Stimulated activated CD4-positive, alpha-beta T cell treated with anti-CD3 and anti-CD28 coated beads, Interleukin-12 subunit alpha, Interleukin-12 subunit beta, amount 100 ng/mL, for 48 hours (primary cell): ENCODE data around the gene GNB3.

Experiments used
- DNase-seq, 3 donors: peaks; one replicate each; pipeline ENCODE4 v3.0.0-alpha.2; 2020; ENCODE audit warnings: low read depth in 2 of 3, low spot score in 1 of 3

Gene GNB3

GRCh38 chr12:6836851-6837250 is 3.9 kb upstream of the GNB3 start:
- no peak for DNase-seq

GRCh38 chr12:6837370-6838060 is 3.2 kb upstream of the GNB3 start:
- no peak for DNase-seq

- DNase-seq, result no peak
Measured at GRCh38 chr12:6838854-6839253, 1.9 kb upstream of the GNB3 start.

- no peak for DNase-seq
Measured at GRCh38 chr12:6839482-6840201, 1.1 kb upstream of the GNB3 start.

- DNase-seq, result no peak
Measured at GRCh38 chr12:6840330-6840729, 395 bp upstream of the GNB3 start.

- DNase-seq, result no peak
Measured at GRCh38 chr12:6842075-6842474, 1.4 kb downstream of the GNB3 start.

GRCh38 chr12:6843118-6843902 is 2.6 kb downstream of the GNB3 start:
- DNase-seq, result no peak

- DNase-seq, result no peak
Measured at GRCh38 chr12:6845395-6845794, 4.7 kb downstream of the GNB3 start.

GRCh38 chr12:6846316-6846869 is 5.7 kb downstream of the GNB3 start:
- no peak for DNase-seq

GRCh38 chr12:6847676-6848075 is 7.0 kb downstream of the GNB3 start:
- no peak for DNase-seq

GRCh38 chr12:6849427-6849826 is 8.7 kb downstream of the GNB3 start:
- no peak for DNase-seq

GRCh38 chr12:6849976-6850560 is 9.3 kb downstream of the GNB3 start:
- no peak for DNase-seq

- DNase-seq, result no peak
Measured at GRCh38 chr12:6850796-6851152, 10.0 kb downstream of the GNB3 start.

GRCh38 chr12:6851153-6851920 is 10.6 kb downstream of the GNB3 start, which contains the start of gene CDCA3:
Gene CDCA3 (minus strand): TSS chr12:6851286. CDS start chr12:6850952, 334 bp downstream.
- peak; percentile 94 to 95 (median 95) for DNase-seq

- peak; percentile 91 to 98 (median 97) for DNase-seq
Measured at GRCh38 chr12:6851921-6852650, 11.4 kb downstream of the GNB3 start, which contains the start of gene USP5. Gene USP5 (plus strand): TSS chr12:6852150. CDS start chr12:6852180, 30 bp downstream.

GRCh38 chr12:6852651-6853354 is 12.1 kb downstream of the GNB3 start:
- DNase-seq, result peak; percentile 65 to 75 (median 72)

- no peak for DNase-seq
Measured at GRCh38 chr12:6853626-6854025, 12.9 kb downstream of the GNB3 start.

GRCh38 chr12:6854036-6854435 is 13.3 kb downstream of the GNB3 start:
- DNase-seq, result no peak

- no peak for DNase-seq
Measured at GRCh38 chr12:6855322-6855721, 14.6 kb downstream of the GNB3 start.
